VCaP (cell line): ENCODE results near the gene GABBR1.
A peak's percentile ranks its signal among the peaks of the same experiment; 100 is the strongest.

Experiments
- H3K27ac ChIP-seq: fragments of 450-650 bp; 2 replicates; pipeline ENCODE4 v1.5.1; 2017
- TF ChIP-seq, protein P1 (sequence below): fragments of 450-650 bp; conservative IDR thresholded peaks from 2 replicates; pipeline ENCODE4 v1.5.1; 2017; ENCODE audit warnings: mild to moderate bottlenecking, moderate library complexity

GABBR1 gene

GRCh38 chr6:29596381-29596900 lies 36.5 kb downstream of the GABBR1 start:
- TF ChIP-seq, protein P1, sequence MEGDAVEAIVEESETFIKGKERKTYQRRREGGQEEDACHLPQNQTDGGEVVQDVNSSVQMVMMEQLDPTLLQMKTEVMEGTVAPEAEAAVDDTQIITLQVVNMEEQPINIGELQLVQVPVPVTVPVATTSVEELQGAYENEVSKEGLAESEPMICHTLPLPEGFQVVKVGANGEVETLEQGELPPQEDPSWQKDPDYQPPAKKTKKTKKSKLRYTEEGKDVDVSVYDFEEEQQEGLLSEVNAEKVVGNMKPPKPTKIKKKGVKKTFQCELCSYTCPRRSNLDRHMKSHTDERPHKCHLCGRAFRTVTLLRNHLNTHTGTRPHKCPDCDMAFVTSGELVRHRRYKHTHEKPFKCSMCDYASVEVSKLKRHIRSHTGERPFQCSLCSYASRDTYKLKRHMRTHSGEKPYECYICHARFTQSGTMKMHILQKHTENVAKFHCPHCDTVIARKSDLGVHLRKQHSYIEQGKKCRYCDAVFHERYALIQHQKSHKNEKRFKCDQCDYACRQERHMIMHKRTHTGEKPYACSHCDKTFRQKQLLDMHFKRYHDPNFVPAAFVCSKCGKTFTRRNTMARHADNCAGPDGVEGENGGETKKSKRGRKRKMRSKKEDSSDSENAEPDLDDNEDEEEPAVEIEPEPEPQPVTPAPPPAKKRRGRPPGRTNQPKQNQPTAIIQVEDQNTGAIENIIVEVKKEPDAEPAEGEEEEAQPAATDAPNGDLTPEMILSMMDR: no peak
- H3K27ac ChIP-seq: no peak overlapping the region

GRCh38 chr6:29593199-29593855 lies 39.7 kb downstream of the GABBR1 start:
- H3K27ac ChIP-seq: no peak overlapping the region

GRCh38 chr6:29591677-29592076 lies 41.3 kb downstream of the GABBR1 start:
- H3K27ac ChIP-seq: no peak overlapping the region
- TF ChIP-seq, protein P1: no peak

More at GRCh38 chr6:29593199-29593855, 39.7 kb downstream of the GABBR1 start:
- TF ChIP-seq, protein P1: no peak

DNA sequence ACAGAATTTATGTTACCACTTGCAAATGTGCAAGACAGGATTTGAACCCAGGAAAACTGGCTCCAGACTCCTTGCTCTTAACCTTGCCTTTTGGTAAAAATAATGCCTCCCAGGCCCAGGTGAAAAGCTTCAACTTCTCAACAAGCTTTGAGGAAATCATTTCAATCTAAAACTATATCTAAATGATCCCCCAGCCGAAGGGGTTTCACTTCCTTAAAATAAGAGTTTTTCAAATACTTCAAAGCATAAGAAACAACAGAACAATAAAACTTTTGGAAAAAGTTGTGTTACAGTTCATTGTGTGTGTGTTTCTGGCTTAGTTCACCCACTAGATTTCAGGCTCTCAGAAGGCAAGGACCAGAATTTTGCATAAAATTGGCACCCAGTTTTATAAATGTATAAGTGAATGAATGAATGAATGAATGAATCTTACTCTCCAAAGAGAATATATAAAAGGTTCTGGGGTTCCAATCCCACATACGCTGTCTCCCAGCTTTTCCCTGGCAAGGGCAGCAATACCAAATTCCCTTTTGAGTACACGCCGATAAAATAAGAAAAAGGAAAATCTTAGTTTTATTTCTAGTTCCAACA lies 42.7 kb downstream of the GABBR1 start:
- H3K27ac ChIP-seq: no peak overlapping the region
- TF ChIP-seq, protein P1: no peak

DNA sequence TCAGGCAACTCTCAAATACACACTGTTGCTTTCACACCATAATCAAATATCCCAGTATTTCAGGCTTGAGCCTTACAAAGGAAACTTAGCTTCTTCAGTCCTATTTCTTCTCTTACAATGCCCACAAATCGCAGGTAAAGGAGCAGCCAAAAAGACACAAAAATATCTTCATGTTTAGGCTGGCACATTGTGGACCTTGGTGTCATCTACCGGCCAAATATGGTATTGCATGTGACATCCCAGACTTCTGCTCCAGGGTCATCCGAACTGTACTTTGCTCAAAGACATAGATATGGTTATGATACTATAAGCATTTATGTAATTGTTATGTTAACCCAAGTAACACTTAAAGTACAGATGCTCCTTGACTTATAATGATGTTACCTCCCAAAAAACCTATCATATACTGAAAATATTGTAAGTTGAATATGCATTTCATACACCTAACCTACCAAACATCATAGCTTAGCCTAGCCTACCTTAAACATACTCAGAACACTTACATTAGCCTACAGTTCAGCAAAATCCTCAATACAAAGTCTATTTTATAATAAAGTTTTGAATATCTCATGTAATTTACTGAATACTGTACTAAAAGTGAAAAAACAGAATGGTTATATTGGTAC lies 43.4 kb downstream of the GABBR1 start:
- TF ChIP-seq, protein P1: peak; percentile 99
- H3K27ac ChIP-seq: no peak overlapping the region

DNA sequence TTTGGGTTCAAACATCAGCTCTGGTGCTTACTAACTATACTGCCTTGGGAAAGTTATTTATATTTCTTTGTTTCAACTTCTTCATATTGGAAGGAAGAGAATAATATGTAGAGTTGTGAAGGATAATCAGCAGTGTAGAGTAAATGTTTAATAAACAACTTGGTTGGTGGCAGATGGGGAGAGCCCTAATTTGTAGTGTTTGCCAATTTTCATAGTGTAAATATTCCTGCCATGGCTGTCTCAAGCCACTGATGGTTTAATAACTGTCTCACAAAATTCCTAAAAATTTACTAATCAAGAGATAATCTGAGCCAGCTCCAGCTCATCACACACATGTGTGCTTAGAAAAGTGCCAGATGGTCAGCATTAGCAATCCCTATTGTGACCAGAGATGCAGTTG lies 48.2 kb downstream of the GABBR1 start, which contains the start of gene OR2H2:
TSS of gene OR2H2 (plus strand) at position 301 of the 400 bp plus-strand sequence. CDS start 2,824 bp downstream, outside the sequence.
- H3K27ac ChIP-seq: no peak within 1 kb of the TSS
- TF ChIP-seq, protein P1: no peak

GRCh38 chr6:29577544-29577943 lies 55.4 kb downstream of the GABBR1 start:
- TF ChIP-seq, protein P1: no peak
- H3K27ac ChIP-seq: no peak overlapping the region
